Neuronal stem cell (in vitro differentiated cells): ENCODE results near the gene TMEM254.
"Not testable (repeated sequence)": the region's sequence is repeated elsewhere in the genome, so short reads cannot be mapped to it uniquely, and the experiment has no call there.

Experiments used
- DNase-seq: peaks from one replicate; pipeline ENCODE4 v3.0.0-alpha.2; 2013; ENCODE audit warnings: low spot score
- H2AFZ ChIP-seq: one replicate; pipeline ENCODE4 v1.6.1; 2013; ENCODE audit warnings: mild to moderate bottlenecking, low read length, inconsistent platforms
- H2AK5ac ChIP-seq: 2 replicates; pipeline ENCODE4 v1.6.1; 2013; ENCODE audit warnings: low read depth, mild to moderate bottlenecking, inconsistent platforms, low read length, moderate library complexity, mixed read lengths
- H2BK120ac ChIP-seq: 2 replicates; pipeline ENCODE4 v1.6.1; 2013; ENCODE audit warnings: low read depth, mild to moderate bottlenecking, inconsistent platforms, low read length, moderate library complexity, mixed read lengths
- H2BK12ac ChIP-seq: one replicate; pipeline ENCODE4 v1.6.1; 2013; ENCODE audit warnings: low read length, inconsistent platforms
- H2BK15ac ChIP-seq: 2 replicates; pipeline ENCODE4 v1.6.1; 2013; ENCODE audit warnings: mild to moderate bottlenecking, low read length, inconsistent platforms, mixed read lengths
- H2BK5ac ChIP-seq: one replicate; pipeline ENCODE4 v1.6.1; 2013; ENCODE audit warnings: inconsistent platforms, mild to moderate bottlenecking, low read length, moderate library complexity
- H3K14ac ChIP-seq: one replicate; pipeline ENCODE4 v1.6.1; 2013; ENCODE audit warnings: low read length, inconsistent platforms
- H3K18ac ChIP-seq: 2 replicates; pipeline ENCODE4 v1.6.1; 2013; ENCODE audit warnings: low read length, inconsistent platforms
- H3K23ac ChIP-seq: 2 replicates; pipeline ENCODE4 v1.6.1; 2013; ENCODE audit warnings: low read depth, mild to moderate bottlenecking, mixed read lengths, low read length, inconsistent platforms; ENCODE audit not compliant: poor library complexity
- H3K27ac ChIP-seq: replicated peaks from 3 replicates; pipeline ENCODE4 v1.5.1; 2013; ENCODE audit warnings: low read length, inconsistent platforms
- H3K27me3 ChIP-seq, 3 experiments: 2 replicates each; pipeline ENCODE4 v1.6.1; 2013; ENCODE audit warnings: low read length in 3 of 3, mild to moderate bottlenecking in 2 of 3, inconsistent platforms in 1 of 3, low read depth in 1 of 3, mixed read lengths in 1 of 3, moderate library complexity in 1 of 3; ENCODE audit not compliant: control insufficient read depth in 3 of 3, insufficient read depth in 3 of 3
- H3K36me3 ChIP-seq, 2 donors: replicated peaks in 1 of 2; 2 replicates each; pipeline ENCODE4 v1.6.1; 2013; ENCODE audit warnings: low read length in 2 of 2; ENCODE audit not compliant: control insufficient read depth in 2 of 2, insufficient read depth in 2 of 2
- H3K4ac ChIP-seq: 2 replicates; pipeline ENCODE4 v1.6.1; 2013; ENCODE audit warnings: inconsistent platforms, mild to moderate bottlenecking, low read length, moderate library complexity
- H3K4me1 ChIP-seq, 2 donors: 1 replicate in 1 of 2; 2 replicates in 1 of 2; pipeline ENCODE4 v1.6.1; 2013; ENCODE audit warnings: low read length in 2 of 2, low read depth in 1 of 2; ENCODE audit not compliant: control insufficient read depth in 2 of 2, insufficient read depth in 1 of 2
- H3K4me2 ChIP-seq: one replicate; pipeline ENCODE4 v1.6.1; 2013; ENCODE audit warnings: mild to moderate bottlenecking, low read length, inconsistent platforms; ENCODE audit not compliant: insufficient read depth, poor library complexity, severe bottlenecking
- H3K4me3 ChIP-seq, 2 donors: 2 replicates each; pipeline ENCODE4 v1.5.1; 2013; ENCODE audit warnings: low read length in 2 of 2, mild to moderate bottlenecking in 2 of 2, inconsistent platforms in 1 of 2, moderate library complexity in 1 of 2
- H3K79me1 ChIP-seq: one replicate; pipeline ENCODE4 v1.6.1; 2013; ENCODE audit warnings: low read depth, mild to moderate bottlenecking, inconsistent platforms, low read length, moderate library complexity
- H3K9ac ChIP-seq: one replicate; pipeline ENCODE4 v1.6.1; 2013; ENCODE audit warnings: mild to moderate bottlenecking, low read depth, low read length, inconsistent platforms; ENCODE audit not compliant: poor library complexity
- H3K9me3 ChIP-seq, 2 donors: replicated peaks in 1 of 2; 2 replicates each; pipeline versions ENCODE3 to v1.6.1; 2013; ENCODE audit warnings: low read length in 2 of 2, mild to moderate bottlenecking in 2 of 2, inconsistent platforms in 1 of 2, low read depth in 1 of 2, mixed read lengths in 1 of 2, moderate library complexity in 1 of 2; ENCODE audit not compliant: control insufficient read depth in 2 of 2, insufficient read depth in 1 of 2
- H4K8ac ChIP-seq: one replicate; pipeline ENCODE4 v1.6.1; 2013; ENCODE audit warnings: low read depth, mild to moderate bottlenecking, inconsistent platforms, low read length, moderate library complexity
- H4K91ac ChIP-seq: one replicate; pipeline ENCODE4 v1.6.1; 2013; ENCODE audit warnings: low read length, low read depth, mild to moderate bottlenecking, inconsistent platforms; ENCODE audit not compliant: poor library complexity
- WGBS, 2 donors: extraction: QIAGEN DNeasy Blood & Tissue Kit; methylation state at CpG; one replicate each; pipeline ENCODE4 v1.1.7; 2013; ENCODE audit warnings: missing lambda C conversion rate in 2 of 2, mixed read lengths in 1 of 2; ENCODE audit not compliant: insufficient read length in 2 of 2, insufficient replicate concordance in 1 of 2; ENCODE audit errors: extremely low coverage in 2 of 2; 5-methylcytosine and 5-hydroxymethylcytosine counted together

TMEM254 gene

GRCh38 chr10:80098272-80098671 is 19.8 kb downstream of the TMEM254 start:
- H3K36me3 ChIP-seq, H2BK5ac ChIP-seq, H2BK15ac ChIP-seq, H2AK5ac ChIP-seq, H3K4me1 ChIP-seq, H2BK12ac ChIP-seq, H3K9me3 ChIP-seq, H3K4ac ChIP-seq, H3K23ac ChIP-seq, H3K9ac ChIP-seq, H3K14ac ChIP-seq, H3K79me1 ChIP-seq, H2AFZ ChIP-seq, H2BK120ac ChIP-seq, H4K8ac ChIP-seq, H4K91ac ChIP-seq, H3K27ac ChIP-seq, H3K18ac ChIP-seq, H3K27me3 ChIP-seq, H3K4me2 ChIP-seq, H3K4me3 ChIP-seq, DNase-seq: not testable (repeated sequence)
- WGBS, 2 donors: no CpG with 5 or more reads among the region's 2 CpGs

GRCh38 chr10:80099295-80099694 is 20.8 kb downstream of the TMEM254 start:
- not testable (repeated sequence) for DNase-seq, H3K4ac ChIP-seq, H2BK120ac ChIP-seq, H4K91ac ChIP-seq, H3K4me2 ChIP-seq, H2BK12ac ChIP-seq, H2AFZ ChIP-seq, H3K4me3 ChIP-seq, H3K18ac ChIP-seq, H3K23ac ChIP-seq, H3K9me3 ChIP-seq, H3K79me1 ChIP-seq, H3K9ac ChIP-seq, H4K8ac ChIP-seq, H3K14ac ChIP-seq, H3K36me3 ChIP-seq, H2BK15ac ChIP-seq, H3K27me3 ChIP-seq, H3K4me1 ChIP-seq, H2BK5ac ChIP-seq, H3K27ac ChIP-seq, H2AK5ac ChIP-seq
- no CpG with 5 or more reads among the region's 8 CpGs for WGBS, 2 donors

GRCh38 chr10:80100116-80100515 is 21.7 kb downstream of the TMEM254 start:
- Histone ChIP-seq H2BK12ac (no peak overlapping the region), H3K4me3 (no peak overlapping the region), H3K36me3 (no peaks in the 10 kb centered on the region), H3K23ac (no peak overlapping the region), H3K4ac (no peak overlapping the region), H3K14ac (no peak overlapping the region), H3K27me3 (no peaks in the 10 kb centered on the region), H2BK15ac (no peak overlapping the region), H3K4me2 (no peak overlapping the region), H2AFZ (no peak overlapping the region), H3K9me3 (no peaks in the 10 kb centered on the region), H2AK5ac (no peak overlapping the region), H3K4me1 (peaks cover 0 to 5% of the 10 kb centered on the region in 2 donors), H3K27ac (no peak overlapping the region), H3K9ac (no peak overlapping the region), H4K8ac (no peak overlapping the region), H3K18ac (no peak overlapping the region), H4K91ac (no peak overlapping the region), H2BK120ac (no peak overlapping the region), H3K79me1 (no peaks in the 10 kb centered on the region), H2BK5ac (no peak overlapping the region)
- no CpG with 5 or more reads among the region's 9 CpGs for WGBS, 2 donors
- DNase-seq: no peak

- peaks cover 0 to 5% of the 10 kb centered on the region in 2 donors for H3K4me1 ChIP-seq
- H2AFZ ChIP-seq: no peak overlapping the region
- H4K8ac ChIP-seq: no peak overlapping the region
- H3K27me3 ChIP-seq: no peaks in the 10 kb centered on the region
- no peak for DNase-seq
- no peak overlapping the region for H4K91ac ChIP-seq
- H3K9ac ChIP-seq: no peak overlapping the region
- H3K23ac ChIP-seq: no peak overlapping the region
- H2BK5ac ChIP-seq: no peak overlapping the region
- H2BK15ac ChIP-seq: no peak overlapping the region
- no peaks in the 10 kb centered on the region for H3K79me1 ChIP-seq
- H3K18ac ChIP-seq: no peak overlapping the region
- no peak overlapping the region for H3K14ac ChIP-seq
- H2BK12ac ChIP-seq: no peak overlapping the region
- no peak overlapping the region for H3K4ac ChIP-seq
- no CpG with 5 or more reads among the region's 15 CpGs for WGBS, 2 donors
- no peak overlapping the region for H2BK120ac ChIP-seq
- no peak overlapping the region for H3K4me2 ChIP-seq
- no peaks in the 10 kb centered on the region for H3K36me3 ChIP-seq
- H3K4me3 ChIP-seq: no peak overlapping the region
- no peak overlapping the region for H2AK5ac ChIP-seq
- no peak overlapping the region for H3K27ac ChIP-seq
- no peaks in the 10 kb centered on the region for H3K9me3 ChIP-seq
These were observed 22.6 kb downstream of the TMEM254 start for GRCh38 chr10:80100861-80101695.
